KOPT-K1 (cell line): ENCODE results near the gene AK1.
"Not testable (repeated sequence)": the region's sequence is repeated elsewhere in the genome, so short reads cannot be mapped to it uniquely, and the experiment has no call there.

ENCODE experiments used
- H3K27ac ChIP-seq: fragments of 200-600 bp; sonication (generic); 2 replicates; pipeline ENCODE4 v1.5.1; 2016; ENCODE audit warnings: antibody characterized with exemption, mild to moderate bottlenecking, low read depth, low read length; ENCODE audit not compliant: poor library complexity, severe bottlenecking
- H3K36me3 ChIP-seq: fragments of 200-600 bp; sonication (generic); 2 replicates; pipeline ENCODE4 v1.5.1; 2017; ENCODE audit warnings: antibody characterized with exemption, mild to moderate bottlenecking, low read length, moderate library complexity; ENCODE audit not compliant: insufficient read depth
- H3K9me3 ChIP-seq: fragments of 200-600 bp; sonication (generic); 2 replicates; pipeline ENCODE4 v1.5.1; 2017; ENCODE audit warnings: antibody characterized with exemption, low read length, mild to moderate bottlenecking; ENCODE audit not compliant: insufficient read depth, poor library complexity, severe bottlenecking

Gene AK1

DNA sequence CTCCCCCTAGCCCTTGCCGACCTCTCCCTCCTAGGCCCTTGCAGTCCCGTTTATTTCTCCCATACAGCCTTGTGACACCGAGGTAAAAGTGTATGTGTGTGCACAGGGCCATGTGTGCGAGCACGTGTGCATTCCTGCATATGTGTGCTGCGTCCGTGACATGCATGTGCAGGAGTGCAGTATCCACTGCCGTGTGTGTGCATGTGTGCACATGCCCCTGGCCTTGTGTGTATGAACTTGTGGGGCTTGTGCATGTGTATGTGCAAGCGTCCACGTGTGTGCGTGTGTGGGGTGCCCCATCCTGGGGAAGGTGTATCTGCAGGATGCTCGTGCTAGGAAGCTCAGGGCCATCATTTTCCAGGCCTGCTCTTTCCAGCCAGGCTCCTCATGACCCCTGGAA lies 6.6 kb downstream of the AK1 start:
- Histone ChIP-seq H3K27ac (no peak overlapping the region), H3K36me3 (no peaks in the 10 kb centered on the region), H3K9me3 (no peaks in the 10 kb centered on the region)

DNA sequence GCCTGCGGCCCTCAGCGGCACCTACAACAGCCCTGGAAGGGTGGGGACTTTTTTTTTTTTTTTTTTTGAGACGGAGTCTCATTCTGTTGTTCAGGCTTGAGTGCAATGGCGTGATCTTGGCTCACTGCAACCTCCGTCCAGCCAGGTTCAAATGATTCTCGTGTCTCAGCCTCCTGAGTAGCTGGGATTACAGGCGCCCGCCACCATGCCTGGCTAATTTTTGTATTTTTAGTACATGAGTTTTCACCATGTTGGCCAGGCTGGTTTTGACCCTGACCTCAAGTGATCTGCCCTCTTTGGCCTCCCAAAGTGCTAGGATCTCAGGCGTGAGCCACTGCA lies 7.4 kb downstream of the AK1 start:
- H3K9me3 ChIP-seq, H3K27ac ChIP-seq, H3K36me3 ChIP-seq: not testable (repeated sequence)

DNA sequence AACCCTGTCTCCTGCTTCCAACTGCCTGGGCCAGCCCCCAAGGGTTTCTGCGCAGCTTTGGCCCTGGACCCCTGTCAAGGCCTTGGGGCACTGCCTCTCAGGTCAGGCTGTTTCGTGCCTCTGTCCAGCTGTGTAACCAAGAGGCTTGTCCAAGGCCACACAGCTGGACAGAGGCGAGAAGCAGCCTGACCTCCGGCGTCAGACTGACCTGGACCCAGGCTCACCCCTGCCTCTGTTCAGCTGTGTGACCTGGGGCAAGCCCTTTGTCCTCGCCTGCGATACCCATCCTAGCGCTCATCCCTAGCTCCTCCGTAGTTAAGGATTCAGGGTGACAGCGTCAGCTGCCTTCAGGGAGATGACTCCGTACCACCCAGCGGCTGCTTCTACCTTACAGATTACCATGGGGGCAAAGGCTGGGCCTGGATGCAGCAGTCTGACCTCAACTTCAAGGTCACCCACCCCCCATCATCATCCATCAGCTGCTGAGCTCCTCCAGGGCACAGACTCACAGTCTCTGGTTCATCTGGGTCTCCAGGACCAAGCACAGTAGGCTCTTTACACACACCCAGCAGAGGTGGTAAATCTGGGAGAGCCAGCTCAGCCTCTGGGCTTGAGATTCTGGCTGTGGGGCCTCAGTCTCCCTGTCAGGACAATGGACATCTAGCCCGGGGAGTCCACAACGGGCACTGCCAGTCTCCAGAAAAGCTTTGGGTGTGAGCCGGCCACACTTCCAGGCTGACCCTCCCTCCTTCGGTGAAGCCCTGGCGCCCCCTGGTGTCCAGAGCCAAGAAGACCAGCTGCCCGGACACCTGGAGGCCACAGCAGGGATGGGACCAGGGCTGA lies 7.9 kb downstream of the AK1 start:
- Histone ChIP-seq H3K36me3 (no peaks in the 10 kb centered on the region), H3K9me3 (no peaks in the 10 kb centered on the region), H3K27ac (no peak overlapping the region)

DNA sequence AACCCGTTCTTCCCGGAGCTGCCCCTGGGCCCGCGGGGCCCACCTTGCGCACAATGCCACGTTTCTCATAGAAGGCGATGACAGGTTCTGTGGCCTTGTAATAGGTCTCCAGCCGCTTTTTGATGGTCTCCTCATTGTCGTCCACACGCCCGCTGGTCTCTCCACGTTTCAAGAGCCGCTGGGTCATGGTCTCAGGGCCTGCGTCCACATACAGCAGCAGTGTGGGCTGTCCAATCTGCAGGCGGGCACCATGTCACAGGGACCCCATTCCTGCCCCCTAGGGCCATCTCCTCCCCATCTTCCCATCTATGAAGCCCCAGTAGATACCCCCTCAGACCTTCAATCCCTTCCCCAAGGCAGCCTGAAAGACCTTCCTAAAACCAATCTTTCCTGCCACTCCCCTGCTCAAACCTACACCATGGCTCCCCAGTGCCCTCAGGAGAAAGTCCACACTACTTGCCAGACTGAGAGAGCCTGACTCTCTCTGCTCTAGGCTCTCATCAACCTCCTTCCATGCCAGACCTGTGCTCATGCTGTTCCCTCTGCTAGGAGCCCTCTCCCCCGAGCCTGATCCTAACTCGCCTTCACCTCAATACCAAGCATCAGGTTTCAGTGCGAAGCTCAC lies 9.1 kb downstream of the AK1 start:
- Histone ChIP-seq H3K9me3 (no peaks in the 10 kb centered on the region), H3K27ac (no peak overlapping the region), H3K36me3 (no peaks in the 10 kb centered on the region)

DNA sequence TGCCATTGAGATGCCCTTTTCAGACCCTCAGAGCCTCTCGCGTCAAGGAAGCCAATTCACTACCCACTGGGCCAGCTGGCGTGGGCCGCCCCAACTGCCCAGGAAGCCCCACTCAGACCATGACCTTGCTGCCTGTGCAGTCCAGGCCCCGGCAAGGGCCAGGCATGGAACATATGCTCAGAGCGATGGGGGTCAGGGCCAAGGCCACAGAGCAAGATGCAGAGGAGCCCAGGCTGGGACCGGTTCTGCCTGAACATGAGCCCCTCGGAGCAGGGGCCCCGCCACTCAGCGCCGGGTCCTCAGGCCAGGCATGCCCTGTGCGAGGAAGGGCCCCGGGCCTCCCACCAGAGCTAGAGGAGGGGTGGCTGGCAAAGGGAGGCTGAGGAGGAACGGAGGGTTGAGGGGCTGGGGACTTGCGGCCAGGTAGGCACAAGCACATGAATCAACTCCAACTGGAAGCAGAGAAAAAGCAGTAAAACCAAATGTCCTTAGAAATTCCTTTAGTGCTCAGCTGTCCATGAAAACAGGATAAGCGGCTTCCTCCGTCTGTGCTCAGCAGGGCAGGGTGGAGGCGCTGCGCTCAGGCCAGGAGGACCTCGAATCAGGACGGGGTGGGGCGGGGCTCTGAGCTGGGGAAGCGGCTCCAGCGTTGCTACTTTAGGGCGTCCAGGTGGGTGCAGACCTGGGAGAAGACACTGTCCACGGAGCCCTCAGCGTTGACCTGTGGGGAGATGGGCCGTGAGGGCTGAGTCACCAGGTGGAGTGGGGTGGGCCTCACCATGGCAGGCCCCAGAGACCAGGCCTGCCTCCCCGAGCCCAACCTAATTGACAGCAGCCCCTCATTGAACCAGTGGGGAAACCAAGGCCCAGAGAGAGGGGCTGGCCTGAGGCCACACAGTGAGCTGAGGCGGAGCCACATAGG lies 9.9 kb downstream of the AK1 start:
- H3K27ac ChIP-seq = no peak overlapping the region
- no peaks in the 10 kb centered on the region for H3K36me3 ChIP-seq
- no peaks in the 10 kb centered on the region for H3K9me3 ChIP-seq

DNA sequence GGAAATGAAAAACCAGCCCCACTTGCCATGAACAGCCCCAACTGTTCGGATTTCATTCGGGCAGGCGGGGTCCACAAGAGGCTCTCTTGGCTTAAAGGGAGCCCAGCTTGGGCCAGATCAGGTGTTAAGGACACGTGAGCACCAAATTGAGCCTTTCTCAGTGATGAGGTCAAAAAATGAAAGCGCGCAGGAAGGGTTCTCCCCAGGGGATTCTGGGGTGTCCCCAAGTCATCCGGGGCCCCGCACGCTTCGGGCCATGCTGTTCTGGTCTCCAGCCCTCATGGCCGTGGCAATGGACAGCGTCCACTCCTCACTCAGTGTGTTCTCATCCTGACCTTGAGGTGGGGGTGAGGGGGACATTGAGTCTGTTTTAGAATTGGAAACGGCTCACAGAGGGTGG lies 10.9 kb downstream of the AK1 start:
- Histone ChIP-seq H3K36me3 (no peaks in the 10 kb centered on the region), H3K9me3 (no peaks in the 10 kb centered on the region), H3K27ac (no peak overlapping the region)

DNA sequence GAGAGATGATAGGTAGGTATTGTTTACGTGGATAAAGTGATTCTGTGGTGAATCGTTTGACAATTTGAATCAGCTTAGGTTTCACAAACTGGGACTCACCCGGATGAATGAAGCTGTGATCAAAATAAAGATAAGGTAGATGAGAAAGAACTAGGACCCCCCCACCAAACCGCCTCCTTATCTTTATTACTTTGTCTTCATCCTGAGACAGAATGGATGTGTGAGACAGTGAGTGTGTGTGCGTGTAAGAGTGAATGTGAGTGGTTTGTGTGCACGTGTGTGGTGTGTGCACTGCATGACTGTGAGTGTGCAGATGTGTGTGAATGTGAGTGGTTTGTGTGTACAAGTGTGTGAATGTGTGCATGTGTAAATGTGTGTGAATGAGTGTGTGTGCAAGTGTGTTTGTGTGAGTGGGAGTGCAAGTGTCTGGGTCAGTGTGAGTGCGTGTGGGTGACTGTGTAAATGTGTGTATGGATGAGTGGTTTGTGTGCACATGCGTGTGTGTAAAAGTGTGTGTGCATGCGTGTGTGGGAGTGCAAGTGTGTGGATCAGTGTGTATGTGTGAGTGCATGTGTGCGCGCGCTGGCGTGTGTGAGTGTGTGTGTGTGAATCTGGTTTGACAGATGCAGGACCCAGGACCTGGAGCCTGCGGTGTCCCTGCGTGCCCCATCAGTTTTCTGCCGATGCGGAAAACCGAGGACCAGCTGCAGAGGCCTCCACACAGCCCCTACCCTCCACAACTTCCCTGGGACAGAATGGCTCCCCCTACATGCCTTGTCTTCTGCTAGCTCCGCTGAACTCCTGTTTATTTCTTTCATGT lies 11.6 kb downstream of the AK1 start:
- no peaks in the 10 kb centered on the region for H3K9me3 ChIP-seq
- H3K27ac ChIP-seq = peak overlapping the region; percentile 89
- no peaks in the 10 kb centered on the region for H3K36me3 ChIP-seq

DNA sequence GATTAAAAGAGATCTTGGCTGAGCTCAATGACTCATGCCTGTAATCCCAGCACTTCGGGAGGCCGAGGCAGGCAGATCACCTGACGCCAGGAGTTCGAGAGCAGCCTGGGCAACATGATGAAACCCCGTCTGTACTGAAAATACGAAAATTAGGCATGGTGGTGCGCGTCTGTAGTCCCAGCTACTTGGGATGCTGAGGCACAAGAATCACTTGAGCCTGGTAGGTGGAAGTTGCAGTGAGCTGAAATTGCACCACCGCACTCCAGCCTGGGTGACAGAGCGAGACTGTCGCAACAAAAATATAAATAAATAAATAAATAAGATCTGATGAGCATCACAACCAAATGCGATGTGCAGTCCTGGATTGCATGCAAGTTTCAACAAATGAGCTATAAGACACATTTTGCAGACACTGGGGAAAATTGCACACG lies 14.3 kb downstream of the AK1 start:
- no peaks in the 10 kb centered on the region for H3K9me3 ChIP-seq
- H3K27ac ChIP-seq = peak overlapping the region; percentile 73
- H3K36me3 ChIP-seq = no peaks in the 10 kb centered on the region

DNA sequence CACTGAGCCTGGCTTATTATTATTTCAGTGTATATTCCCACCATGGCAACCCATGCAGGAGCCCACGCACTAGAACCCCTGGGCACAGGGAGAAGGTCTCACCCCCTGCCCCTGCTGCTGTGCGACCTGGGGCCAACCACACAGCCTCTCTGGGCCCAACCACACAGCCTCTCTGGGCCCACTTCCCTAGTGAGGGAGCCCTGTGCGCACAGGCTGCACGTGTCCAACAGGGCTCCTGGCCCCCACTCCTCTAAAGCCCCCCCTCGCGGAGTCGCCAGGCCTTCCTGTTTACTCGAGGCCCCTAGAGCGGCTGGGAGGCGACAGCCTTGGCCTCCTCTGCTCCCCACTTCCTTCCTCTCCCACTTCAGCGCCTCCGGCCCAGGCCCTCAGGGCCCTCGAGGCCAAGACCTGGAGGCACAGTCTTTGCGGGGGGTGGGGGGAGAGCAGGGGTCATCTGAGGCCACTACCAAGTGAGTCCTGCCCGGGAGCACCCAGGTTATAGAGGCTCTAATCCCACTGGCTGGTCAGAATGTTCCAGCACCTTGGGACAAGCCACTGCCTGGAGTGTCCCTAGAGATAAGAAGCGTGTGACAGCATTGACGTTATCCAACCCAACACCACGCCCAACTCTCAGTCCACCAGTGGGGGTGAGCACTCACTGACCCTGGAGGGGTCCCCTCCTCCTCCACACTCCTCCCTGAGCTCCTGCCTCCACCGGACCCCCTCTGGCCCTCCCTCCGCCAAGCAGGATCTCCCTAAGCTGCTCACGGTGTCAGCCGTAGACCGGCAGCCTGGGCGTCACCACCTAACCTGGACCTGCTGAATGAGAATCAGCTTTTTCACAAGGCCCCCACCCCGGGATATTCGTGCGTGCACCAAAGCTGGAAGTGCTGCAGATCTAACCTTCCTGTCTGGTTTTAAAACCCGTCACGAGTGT lies 15.1 kb downstream of the AK1 start:
- Histone ChIP-seq H3K9me3 (no peaks in the 10 kb centered on the region), H3K27ac (peak overlapping the region; percentile 73), H3K36me3 (no peaks in the 10 kb centered on the region)

DNA sequence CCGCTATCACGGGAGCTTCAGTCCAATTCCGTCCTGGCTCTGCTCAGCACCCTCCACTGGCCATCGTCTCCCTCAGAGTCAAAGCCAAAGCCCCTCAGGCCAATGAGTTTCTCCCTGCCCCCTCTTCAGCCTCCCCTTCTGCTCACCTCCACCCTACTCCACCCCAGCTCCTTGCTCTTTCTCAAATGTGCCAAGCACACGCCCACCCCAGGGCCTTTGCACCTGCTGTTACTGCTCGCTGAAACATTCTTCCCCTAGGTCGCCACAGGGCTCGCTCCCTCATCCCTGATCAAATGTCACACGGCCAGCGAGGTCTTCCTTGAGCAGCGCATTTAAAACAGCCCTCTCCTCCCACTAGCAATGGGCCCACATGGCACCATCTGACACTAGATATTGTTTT lies 16.7 kb downstream of the AK1 start:
- Histone ChIP-seq H3K27ac (no peak overlapping the region), H3K9me3 (no peaks in the 10 kb centered on the region), H3K36me3 (no peaks in the 10 kb centered on the region)

DNA sequence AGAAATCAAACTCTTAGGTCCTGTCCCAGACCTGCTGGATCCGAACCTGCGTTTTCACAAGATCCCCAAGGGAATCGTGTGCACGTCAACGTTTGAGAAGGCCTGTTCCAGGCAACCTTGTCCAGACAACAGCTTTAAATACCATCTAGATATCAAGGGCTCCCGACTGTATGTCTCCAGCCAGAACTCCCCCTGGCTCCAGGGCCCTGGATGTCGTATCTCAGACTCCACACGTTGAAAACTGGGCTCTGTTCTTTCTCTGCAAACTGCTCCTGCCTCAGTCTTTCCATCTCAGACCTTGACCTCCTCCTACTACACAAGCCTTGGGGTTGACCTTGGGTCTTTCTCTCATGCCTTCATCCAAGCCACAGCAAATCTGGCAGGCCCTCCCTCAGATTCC lies 17.2 kb downstream of the AK1 start:
- Histone ChIP-seq H3K36me3 (no peaks in the 10 kb centered on the region), H3K27ac (no peak overlapping the region)

DNA sequence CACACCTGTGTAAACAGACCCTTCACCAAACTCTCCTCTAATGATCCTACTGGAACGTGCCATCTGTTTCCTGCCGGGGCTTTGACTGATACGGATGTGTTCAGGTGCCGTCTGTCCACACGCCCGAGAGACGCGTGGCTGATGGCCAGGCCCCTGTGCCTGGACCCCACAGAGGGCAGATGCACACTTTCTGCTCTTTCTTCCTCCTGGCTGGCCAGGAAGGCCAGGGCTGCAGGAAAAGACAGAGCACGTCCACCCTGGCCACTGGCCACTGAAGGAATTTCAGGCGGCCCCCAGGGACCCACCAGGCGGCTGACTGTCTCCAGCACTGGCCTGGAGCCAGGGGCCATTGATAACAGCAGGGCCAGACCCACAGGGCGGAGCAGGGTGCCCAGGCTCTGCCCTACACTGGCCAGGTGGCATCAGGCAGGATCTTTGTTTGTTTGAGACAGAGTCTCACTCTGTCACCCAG lies 19.4 kb downstream of the AK1 start:
- H3K9me3 ChIP-seq = no peaks in the 10 kb centered on the region
- no peaks in the 10 kb centered on the region for H3K36me3 ChIP-seq
- H3K27ac ChIP-seq = no peak overlapping the region

More for the DNA sequence above, 17.2 kb downstream of the AK1 start:
- H3K9me3 ChIP-seq = no peaks in the 10 kb centered on the region

DNA sequence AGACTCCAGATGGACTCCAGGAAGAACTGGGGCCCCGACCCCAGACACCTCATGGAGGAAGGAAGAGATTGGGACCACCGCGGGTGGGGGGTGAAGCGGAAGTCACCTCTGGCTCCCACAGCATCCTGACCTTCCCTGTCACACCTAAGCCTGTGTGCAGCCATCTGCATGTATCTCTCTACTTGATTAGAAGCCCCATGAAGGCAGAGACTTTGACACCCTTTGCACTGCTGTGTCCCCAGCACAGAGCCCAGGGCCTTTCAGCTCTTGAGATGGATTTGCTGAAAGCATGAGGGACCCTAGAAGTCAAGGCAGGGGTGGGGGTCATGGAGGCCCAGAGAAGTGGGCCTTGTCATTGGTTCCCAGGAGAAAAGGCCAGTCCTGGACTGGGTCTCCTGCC lies 20.2 kb downstream of the AK1 start:
- no peak overlapping the region for H3K27ac ChIP-seq
- H3K36me3 ChIP-seq = no peaks in the 10 kb centered on the region
- no peaks in the 10 kb centered on the region for H3K9me3 ChIP-seq

DNA sequence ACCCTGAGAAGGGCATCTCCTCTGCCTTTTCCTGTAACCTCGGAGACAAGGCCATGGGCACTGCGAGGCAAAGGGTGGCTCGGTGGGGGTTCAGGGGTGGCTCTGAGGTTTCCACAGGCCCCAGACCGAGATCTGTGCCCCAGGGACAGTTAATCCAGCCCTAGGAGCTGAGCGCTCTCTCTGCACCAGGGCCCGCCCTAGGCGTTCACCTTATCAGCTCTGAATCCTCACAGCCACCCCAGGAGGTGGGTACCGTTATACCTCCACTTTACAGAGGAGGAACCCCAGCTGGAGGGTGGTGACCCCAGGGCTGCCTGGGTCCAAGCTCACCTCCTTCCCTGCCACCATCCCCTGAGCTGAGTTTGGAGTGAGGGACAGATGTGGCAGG lies 20.8 kb downstream of the AK1 start:
- Histone ChIP-seq H3K9me3 (no peaks in the 10 kb centered on the region), H3K27ac (no peak overlapping the region), H3K36me3 (no peaks in the 10 kb centered on the region)
